Measurements from ENCODE around the gene SYT4.
"Not testable (repeated sequence)": the region's sequence is repeated elsewhere in the genome, so short reads cannot be mapped to it uniquely, and the experiment has no call there.

SYT4 gene, protein sequence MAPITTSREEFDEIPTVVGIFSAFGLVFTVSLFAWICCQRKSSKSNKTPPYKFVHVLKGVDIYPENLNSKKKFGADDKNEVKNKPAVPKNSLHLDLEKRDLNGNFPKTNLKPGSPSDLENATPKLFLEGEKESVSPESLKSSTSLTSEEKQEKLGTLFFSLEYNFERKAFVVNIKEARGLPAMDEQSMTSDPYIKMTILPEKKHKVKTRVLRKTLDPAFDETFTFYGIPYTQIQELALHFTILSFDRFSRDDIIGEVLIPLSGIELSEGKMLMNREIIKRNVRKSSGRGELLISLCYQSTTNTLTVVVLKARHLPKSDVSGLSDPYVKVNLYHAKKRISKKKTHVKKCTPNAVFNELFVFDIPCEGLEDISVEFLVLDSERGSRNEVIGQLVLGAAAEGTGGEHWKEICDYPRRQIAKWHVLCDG

DNA sequence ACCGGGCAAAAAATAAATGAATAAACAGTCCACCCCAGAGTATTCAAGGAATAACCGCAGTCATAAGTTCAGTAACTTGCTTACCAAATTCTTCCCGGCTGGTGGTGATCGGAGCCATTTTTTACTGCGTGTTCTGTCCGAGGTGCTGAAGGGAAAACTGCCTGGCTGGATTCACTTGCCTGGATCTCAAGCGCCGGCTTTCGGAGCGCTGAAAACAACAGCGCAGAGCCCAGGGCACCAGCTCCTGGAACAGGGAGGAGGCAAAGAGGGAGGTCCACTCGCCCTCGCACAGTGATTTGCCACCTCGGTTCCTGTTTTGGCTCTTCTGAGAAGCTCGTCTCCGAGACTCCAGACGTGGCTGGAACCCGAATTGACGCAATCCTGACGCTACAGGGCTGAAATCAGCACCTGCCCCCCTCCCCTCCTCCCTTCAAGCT lies at the start of gene SYT4:
Gene SYT4 (minus strand): TSS at position 327 of the 437 bp plus-strand sequence. CDS start 209 bp downstream, at position 118.
- DNase-seq: peak in 45 of 51 donors; percentile 1 to 77 (median 56)

DNA sequence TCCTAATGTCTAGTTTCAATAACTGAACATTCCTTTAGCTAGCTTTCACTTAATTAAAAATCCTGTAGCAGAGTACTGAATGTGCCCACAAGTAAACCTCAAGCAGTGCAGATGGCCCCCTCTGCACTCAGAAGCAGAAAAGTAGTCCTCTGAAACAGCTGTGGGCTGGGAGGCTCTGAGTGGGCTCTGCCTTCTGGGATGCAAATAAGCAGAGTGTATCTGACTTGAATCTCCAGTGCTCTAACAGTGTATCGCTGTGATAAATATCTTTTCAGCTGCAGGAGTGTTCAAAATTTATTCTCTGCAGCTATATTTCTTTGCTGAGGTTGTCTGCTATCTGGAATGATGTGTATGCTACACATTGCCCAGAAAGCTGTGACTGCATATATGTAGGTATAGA lies 44.8 kb upstream of the SYT4 start:
- DNase-seq: no peak

DNA sequence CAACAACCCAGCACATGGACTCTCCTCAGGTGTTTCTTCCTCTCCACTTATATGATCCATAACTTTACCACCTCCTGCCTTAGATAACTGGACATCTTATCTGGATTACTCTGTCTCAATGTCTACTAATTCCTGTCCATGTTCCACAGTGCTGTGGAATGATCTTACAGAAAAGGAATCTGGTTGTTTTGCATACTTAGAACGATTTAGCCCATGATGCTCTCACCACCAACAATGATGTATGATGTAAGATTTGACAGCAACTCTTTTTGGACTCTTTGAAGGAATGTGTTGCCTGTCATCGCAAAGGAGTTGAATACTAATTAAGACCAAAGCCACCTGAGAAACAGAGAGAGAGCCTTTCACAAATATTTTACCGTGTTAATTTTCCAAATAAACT lies 37.7 kb upstream of the SYT4 start:
- DNase-seq: no peak

DNA sequence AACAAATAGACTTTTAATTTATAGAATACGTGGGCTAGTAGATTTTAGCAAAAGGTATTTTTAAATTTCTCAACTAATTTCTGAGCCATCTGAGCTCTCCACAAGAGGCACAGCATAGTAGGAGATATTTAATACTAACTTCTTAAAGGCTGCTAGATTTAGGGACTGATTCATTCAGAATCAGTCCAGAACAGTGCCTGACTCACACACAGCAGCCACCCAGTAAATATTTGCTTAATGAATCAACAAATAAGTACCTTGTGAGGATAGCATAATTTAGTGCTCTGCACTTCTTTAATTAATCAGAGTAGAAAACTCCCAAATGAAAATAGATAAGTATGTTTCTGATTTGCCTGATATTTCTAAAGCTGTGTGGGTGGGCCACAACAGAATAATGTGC lies 35.6 kb upstream of the SYT4 start:
- no peak for DNase-seq

DNA sequence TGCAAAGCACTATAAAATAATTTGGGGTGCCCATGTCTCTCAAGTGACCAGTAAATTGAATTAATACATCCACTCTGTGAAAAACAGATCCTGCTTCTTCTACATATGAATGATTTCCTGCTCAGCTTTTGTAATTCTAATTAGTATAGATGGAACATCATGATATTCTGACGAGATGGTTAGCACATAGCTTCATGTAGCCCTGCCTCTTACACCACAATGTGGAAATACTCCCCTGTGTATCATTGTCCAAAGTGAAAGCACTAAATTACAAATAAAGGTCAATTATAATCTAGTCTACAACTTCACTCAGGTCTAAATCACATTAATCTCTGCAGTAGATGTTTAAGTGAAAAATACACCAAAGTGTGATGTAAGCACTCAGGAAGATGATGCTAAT lies 32.9 kb upstream of the SYT4 start:
- DNase-seq: no peak

DNA sequence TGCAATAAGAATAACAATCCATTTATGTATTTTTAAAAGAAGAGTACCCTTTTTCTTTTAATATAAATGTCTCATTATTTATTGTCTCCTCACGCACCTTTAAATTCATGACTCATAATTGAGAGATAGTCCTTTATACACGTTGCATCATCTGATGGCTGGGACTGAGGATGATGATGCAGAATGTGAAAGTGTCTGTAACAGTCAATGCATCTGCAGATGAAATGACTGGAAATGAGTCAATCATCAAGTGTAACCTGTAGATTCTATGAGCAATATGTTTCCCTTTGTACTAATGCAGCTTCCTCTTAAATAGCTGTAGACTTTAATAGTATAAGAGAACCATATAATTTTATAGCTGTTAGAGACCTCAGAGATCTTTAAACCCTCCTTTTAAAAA lies 26.1 kb upstream of the SYT4 start:
- DNase-seq: no peak

DNA sequence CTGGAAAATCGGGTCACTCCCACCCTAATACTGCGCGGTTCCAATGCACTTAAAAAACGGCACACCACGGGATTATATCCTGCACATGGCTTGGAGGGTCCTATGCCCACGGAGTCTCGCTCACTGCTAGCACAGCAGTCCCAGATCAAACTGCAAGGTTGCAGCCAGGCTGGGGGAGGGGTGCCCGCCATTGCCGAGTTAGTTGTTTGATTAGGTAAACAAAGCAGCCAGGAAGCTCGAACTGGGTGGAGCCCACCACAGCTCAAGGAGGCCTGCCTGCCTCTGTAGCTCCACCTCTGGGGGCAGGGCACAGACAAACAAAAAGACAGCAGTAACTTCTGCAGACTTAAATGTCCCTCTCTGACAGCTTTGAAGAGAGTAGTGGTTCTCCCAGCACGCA lies 8.9 kb upstream of the SYT4 start:
- not testable (repeated sequence) for DNase-seq

DNA sequence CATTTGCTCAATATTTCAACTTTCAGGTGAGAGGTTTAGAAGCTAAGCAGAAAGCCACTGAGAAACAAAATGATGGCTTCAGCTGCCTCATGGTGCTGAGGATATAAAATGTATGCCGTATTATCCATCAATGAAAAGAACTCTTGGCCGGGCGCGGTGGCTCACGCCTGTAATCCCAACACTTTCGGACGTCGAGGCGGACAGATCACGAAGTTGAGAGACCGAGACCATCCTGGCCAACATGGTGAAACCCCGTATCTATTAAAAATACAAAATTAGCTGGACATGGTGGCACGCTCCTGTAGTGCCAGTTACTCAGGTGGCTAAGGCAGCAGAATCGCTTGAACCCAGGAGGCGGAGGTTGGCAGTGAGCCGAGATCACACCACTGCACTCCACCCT lies 6.0 kb upstream of the SYT4 start:
- DNase-seq: no peak

DNA sequence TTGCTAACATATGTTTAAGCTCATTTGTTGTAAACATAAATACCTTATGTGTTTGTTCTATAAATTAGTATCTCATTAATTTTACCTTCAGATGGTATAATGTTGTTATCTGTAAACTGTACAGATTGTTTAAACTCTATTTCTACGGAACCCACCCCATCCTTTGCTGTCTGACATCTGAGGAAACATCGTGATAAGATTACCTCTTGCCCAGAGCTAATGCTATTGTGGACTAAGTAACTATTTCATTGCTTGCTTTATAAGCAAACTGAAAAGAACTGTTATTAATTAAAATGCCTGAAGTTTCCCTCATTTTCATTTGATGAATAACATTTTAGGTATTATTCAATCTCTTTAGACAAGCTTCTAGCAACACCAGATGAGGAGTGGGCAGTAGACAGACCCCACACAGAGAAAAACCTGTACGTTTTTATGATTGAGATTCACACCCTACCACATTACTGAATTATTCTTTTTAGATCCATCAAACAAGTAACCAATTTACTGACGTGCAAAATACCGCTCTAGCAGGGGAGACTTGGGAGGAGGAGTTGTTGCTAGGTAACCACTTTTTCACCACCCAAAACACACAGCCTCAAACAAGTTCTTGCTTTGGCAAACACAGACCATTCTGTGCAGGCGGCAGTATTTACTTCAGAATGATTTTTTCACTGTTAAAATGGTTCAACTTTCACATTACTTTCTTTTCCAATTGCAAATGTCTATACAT lies 1.9 kb upstream of the SYT4 start:
- DNase-seq: peak in 19 of 51 donors; percentile 2 to 42 (median 19)

DNA sequence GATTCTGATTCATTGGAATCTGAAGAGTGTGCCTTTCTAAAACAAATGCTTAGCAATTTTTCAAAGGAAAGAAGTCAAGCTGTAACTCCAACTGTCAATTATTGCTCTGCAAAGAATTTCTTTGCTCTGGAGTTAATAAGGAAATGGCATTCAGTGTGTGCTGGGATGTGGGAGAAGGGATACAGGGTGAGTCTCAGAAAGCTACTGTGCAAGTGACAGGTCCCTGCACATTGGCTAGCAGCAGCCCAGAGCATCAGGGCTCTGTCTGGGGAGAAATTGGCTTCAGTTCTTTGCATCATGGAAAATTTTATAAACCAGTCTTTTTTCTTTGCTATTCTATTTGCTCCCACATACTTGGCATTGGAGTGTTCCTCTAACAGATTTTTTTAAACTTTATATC lies 1.1 kb upstream of the SYT4 start:
- peak in 1 of 51 donors; percentile 10 for DNase-seq

DNA sequence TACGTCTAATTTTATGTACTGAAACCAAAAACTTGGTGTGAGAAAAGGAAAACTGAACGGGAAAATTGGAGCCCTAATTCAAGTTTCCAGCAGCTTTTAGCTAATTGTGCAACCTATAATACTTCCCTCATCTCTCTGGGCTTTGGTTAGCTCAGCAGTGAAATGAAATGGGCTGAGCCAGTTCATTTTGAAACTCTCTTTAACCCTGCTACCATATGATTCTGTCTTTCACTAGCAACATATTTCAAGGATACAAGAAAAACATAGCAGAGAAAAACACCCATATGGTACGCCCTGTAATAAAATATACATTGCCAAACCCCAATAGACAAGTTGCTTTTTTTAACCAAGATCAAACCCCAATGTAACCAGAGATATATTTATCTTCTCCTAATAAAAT lies 799 bp downstream of the SYT4 start:
- DNase-seq: peak in 1 of 51 donors; percentile 6

DNA sequence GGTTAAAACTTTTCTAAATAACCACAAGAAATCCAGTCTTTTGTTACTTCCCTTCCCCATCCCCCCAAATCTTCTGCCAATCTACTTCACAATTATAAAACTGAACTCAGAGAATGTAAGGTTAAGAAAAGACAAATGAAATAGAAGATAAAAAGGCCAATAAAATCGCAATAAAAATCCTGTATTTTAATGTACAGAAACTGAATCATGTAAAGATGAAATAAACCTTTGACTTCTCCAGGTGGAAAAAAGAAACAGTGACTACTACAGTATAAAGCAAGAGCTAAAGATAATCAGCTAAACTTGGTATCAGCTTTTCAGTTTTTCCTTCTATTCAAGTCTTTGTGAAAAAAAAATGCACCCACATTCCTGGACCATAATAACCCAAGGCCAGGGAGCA lies 1.7 kb downstream of the SYT4 start:
- no peak for DNase-seq

DNA sequence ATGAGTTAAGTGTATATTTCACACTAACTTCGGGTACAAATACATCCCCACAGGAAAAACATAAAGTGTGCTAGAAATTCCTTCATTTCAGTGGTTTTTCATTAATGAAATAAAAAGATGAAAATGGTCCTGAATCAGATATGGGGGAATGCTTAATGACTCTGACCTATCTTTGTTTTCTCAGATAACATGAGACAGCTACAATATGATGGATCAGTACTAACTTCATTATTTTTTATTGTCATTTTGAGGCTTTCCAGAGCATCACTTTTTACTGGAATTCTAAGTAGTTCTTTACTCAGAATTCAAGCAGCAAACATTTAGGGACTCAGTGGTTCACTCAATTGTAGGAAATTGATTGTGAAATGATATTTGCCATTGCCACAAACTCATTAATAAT lies 2.8 kb downstream of the SYT4 start:
- no peak for DNase-seq

DNA sequence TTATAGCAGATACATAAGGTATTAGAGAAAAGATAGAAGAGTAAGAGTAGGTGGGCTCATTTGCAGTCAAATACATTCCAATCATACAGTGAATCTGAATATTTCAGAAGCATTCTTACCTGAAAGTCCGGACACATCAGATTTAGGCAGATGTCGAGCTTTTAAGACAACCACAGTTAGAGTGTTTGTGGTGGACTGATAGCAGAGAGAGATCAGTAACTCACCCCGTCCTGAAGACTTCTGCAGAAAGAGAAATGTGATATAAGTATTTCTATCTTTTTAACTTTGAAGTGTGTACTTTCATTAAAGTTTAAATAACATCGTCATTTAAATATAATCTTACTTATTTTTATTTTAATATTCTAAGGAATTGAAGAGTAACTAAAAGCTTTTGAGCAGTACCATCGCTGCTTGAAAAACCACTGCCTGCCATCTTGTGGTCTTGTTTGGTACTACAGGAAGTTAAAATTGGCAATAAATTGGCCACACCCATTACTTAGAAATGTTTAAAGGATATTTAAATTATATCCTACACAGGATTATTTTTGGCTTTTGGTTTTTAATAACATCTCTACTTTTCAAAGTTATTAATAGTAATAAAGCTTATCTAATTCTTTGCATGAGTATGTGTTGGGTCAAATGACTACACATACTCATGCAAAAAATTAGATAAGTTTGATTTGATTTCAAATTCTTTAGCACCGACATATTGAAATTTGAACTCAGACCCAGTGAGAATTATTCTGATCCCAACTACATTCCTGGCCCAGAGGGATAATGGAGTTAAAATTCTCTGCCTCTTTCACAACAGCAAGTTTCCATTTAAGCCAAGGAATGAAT lies 5.5 kb downstream of the SYT4 start:
- peak in 6 of 51 donors; percentile 1 to 36 (median 8) for DNase-seq

DNA sequence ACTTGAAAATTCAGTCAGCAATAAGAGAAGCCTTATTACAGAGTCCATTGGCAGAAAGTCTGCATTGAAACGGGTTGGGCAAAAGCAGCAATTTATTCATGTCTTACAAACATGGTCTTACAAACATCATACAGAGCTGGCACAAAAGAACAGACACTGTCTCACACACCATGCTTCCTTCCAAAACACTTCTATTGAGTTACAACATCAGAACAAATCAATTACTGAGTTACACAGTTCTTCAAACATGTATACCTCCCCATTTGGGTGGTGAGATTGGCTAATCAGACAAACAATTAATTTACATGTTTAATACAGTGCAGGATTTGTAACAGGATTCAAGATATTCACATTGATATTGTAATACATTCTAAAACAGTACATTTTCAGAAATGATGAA lies 9.5 kb downstream of the SYT4 start:
- DNase-seq: no peak

DNA sequence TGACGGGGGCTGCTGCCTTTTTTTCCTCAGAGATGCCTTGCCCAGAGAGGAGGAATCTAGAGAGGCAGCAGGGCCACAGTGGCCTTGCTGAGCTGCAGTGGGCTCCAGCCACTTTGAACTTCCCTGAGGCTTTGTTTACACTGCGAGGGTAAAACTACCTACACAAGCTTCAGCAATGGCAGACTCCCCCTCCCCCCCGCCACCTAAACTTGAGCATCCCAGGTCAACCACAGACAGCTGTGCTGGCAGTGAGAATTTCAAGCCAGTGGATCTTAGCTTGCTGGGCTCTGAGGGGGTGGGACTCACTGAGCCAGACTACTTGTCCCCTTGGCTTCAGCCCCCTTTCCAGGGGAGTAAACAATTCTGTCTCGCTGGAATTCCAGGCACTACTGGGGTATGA lies 11.8 kb downstream of the SYT4 start:
- DNase-seq: no peak

DNA sequence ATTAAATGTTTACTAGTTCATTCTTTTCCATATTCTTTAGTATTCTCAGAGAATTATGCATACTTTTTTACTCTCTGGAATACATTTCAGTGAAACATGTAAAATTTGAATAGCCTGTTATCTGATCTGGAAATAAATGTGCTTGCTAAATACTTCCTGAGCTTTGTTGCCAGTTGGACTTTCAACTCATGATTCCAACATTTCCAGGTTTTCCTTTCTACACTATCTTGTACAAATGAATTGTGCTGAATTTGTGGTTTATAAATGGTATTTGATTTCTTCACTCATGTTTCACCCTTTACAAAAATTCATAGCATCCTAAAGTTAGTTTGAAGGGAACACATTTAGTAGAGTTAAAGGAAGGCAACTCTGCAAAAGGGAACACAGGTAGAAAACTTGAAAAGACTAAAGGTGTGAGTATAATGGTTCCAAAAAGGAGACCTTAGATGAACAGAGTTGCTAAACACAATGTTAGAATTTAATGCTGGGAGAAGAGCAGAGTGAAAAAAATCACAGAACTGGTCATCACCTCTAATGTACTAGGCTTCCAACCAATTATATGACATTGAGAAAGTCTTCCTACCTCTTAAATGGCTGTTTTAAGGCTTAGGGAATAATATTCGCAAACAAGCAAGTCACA lies 28.6 kb downstream of the SYT4 start:
- no peak for DNase-seq

DNA sequence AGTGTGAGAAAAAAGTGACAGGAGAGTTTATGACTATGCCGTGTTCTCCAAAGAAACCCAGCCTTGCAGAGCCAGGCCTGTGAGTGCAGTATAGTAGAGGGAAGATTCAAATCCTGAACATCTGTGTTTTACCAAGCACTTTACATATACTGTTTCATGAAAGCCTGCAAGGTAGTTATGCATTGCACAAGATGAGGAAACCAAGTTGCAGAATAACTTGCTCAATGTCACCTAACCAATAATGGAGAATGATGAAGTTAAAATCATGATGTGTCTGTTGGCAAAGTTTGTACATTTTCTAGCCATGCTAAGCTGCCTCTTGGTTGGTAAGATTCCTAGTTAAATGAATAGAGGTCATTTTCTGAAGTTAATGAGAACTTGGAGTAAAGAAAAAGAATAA lies 29.3 kb downstream of the SYT4 start:
- DNase-seq: no peak

DNA sequence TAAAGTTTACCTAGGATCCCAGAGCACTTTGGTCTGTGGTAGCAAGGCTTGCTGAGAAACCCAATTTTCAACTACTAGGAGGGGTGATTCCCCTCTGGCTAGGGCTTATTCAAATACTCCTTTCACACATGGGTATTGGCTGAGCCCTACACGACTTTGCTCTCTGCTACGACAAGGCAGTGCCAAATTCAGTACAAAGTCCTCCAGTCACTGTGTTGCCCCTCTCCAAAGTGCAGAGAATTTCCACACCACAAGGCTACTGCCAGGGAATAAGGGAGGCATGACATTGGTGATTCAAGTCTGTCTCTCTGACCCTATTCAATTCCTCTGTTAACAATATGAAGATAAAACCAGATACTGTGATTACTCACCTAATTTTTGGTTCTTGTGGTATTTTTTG lies 38.9 kb downstream of the SYT4 start:
- DNase-seq: no peak

DNA sequence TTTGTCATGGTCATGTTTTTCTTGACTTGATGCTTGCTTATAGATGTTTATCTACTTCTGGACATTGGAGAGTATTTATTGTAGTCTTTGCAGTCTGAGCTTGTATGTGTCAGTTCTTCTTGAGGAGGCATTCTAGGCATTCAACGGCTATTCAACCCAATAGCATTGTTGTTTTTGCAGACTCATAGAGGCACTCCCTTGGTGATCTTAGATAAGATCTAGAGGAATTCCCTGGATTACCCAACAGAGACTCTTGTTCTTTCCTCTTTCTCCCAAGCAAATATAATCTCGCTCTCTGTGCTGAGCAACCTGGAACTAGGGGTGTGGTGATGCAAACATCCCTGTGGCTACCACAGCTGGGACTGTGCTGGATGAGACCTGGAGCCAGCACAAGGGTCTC lies 40.4 kb downstream of the SYT4 start:
- no peak for DNase-seq

DNA sequence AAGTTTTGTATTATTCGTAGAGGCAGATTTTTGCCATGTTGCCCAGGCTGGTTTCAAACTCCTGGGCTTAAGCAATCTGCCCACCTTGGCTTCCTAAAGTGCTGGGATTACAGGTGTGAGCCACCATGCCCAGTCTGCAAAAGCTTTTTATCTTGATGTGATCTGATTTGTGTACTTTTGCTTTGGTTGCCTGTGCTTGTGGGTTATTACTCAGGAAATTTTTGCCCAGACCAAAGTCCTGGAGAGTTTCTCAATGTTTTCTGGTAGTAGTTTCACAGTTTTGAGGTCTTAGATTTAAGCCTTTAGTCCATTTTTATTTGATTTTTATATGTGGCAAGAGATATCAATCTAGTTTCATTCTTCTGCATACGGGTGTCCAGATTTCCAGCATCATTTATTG lies 42.4 kb downstream of the SYT4 start:
- DNase-seq: no peak

DNA sequence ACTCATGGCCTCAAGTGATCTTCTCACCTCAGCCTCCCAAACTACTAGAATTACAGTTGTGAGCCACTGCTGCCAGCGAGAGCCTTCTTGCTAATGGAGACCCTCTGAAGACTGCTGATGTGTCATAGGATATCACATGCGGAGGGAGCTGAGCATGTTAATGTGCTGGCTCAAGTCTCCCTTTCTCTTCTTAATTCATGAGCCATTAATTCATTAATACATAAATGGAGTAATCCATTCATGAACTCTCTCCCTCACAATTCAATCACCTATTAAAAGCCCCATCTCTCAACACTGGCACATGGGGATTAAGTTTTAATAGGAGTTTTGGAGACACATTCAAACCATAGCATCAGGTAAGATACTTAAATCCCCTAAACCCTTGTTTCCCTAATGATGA lies 54.8 kb downstream of the SYT4 start:
- DNase-seq: no peak

Data from hypothalamus (tissue), 51 donors.